Stomach (tissue), 9 donors: ENCODE measurements around the gene MSTN. TPM values are rescaled to one million over a fixed set of nuclear protein-coding genes. Genes with fewer than 3 reads are reported as not detected.
"Not testable (repeated sequence)": the region's sequence is repeated elsewhere in the genome, so short reads cannot be mapped to it uniquely, and the experiment has no call there.

ENCODE experiments used
- DNase-seq, 2 donors: peaks; one replicate each; pipeline versions ENCODE4 v3.0.0 to v3.0.0-alpha.2; 2013 to 2019
- H3K27ac ChIP-seq, 5 donors: fragments of 200-600 bp in 4 of 5; sonication (generic) in 4 of 5; one replicate each; pipeline ENCODE4 v1.5.1; 2013 to 2019; ENCODE audit warnings: mild to moderate bottlenecking in 1 of 5, moderate library complexity in 1 of 5
- H3K27me3 ChIP-seq, 3 donors: fragments of 200-600 bp; sonication (generic); one replicate each; pipeline ENCODE4 v1.5.1; 2017 to 2019; ENCODE audit warnings: mixed run types in 1 of 3
- H3K36me3 ChIP-seq, 4 donors: fragments of 200-600 bp; sonication (generic); 1 replicate in 3 of 4; 2 replicates in 1 of 4; pipeline ENCODE4 v1.5.1; 2016 to 2019
- H3K4me1 ChIP-seq, 4 donors: fragments of 200-600 bp; sonication (generic); one replicate each; pipeline ENCODE4 v1.5.1; 2016 to 2019
- H3K4me3 ChIP-seq, 4 donors: fragments of 200-600 bp; sonication (generic) in 3 of 4; one replicate each; pipeline ENCODE4 v1.5.1; 2016 to 2019; ENCODE audit warnings: mild to moderate bottlenecking in 1 of 4
- H3K9me3 ChIP-seq, 4 donors: fragments of 200-600 bp; sonication (generic); one replicate each; pipeline ENCODE4 v1.5.1; 2016 to 2019
- CTCF ChIP-seq, 7 experiments: fragments of 450-650 bp in 4 of 7; fragments of 200-600 bp in 3 of 7; sonication (generic) in 3 of 7; IDR thresholded peaks; one replicate each; pipeline ENCODE4 v1.5.1; 2016 to 2019; ENCODE audit warnings: antibody characterized with exemption in 7 of 7, control low read depth in 2 of 7, mild to moderate bottlenecking in 1 of 7
- EP300 ChIP-seq: sonication (generic); formaldehyde crosslinking; IDR thresholded peaks from one replicate; pipeline ENCODE4 v1.6.1; 2017; ENCODE audit warnings: antibody characterized with exemption
- POLR2A ChIP-seq, 4 donors: fragments of 450-650 bp; IDR thresholded peaks; one replicate each; pipeline ENCODE4 v1.6.1; 2016; ENCODE audit warnings: antibody characterized with exemption in 4 of 4, control low read depth in 2 of 4, mild to moderate bottlenecking in 1 of 4, moderate library complexity in 1 of 4
- POLR2AphosphoS5 ChIP-seq, 3 donors: sonication (generic); formaldehyde crosslinking; IDR thresholded peaks; one replicate each; pipeline ENCODE4 v1.6.1; 2016; ENCODE audit warnings: antibody characterized with exemption in 3 of 3
- WGBS, 5 donors: extraction: QIAGEN DNeasy Blood & Tissue Kit in 3 of 5; methylation state at CpG; one replicate each; pipeline versions ENCODE4 v1.1.5 to v1.1.7; 2013 to 2018; 5-methylcytosine and 5-hydroxymethylcytosine counted together
- intact Hi-C: fragments of 100-400 bp; cut with DNase I; formaldehyde crosslinking; loops from one replicate; pipeline ENCODE4 v1.15.1; 2023; ENCODE audit warnings: low total_unique reads
- polyA plus RNA-seq, 3 donors: library from polyadenylated mRNA; stranded (reverse); fragments of 200-250 nt; gene quantifications; one replicate each; pipeline ENCODE4 v1.2.3, GENCODE V29; 2013
- total RNA-seq, 5 donors: library from RNA; depleted of rRNA; stranded (reverse); fragments of >200 nt; gene quantifications; one replicate each; pipeline versions ENCODE4 v1.1.0 to v1.2.3, GENCODE V29; 2014 to 2016
- donor health status: healthy with polysubstance abuse.
- donor health status: Bipolar disorder and iron deficiency.
- donor health status: healthy.

Gene MSTN
- total and polyA plus RNA-seq, 8 donors, result 0.45 to 2.0 (median 0.46) TPM; not detected in 5

GRCh38 chr2:190036071-190036470, 26.5 kb downstream of the MSTN start:
- H3K27ac ChIP-seq, result no peak overlapping the region
- 62 to 84% (median 78%) methylated on average over 2 of the region's 2 CpGs for WGBS, 5 donors

GRCh38 chr2:190034417-190034816, 28.1 kb downstream of the MSTN start:
- H3K36me3 ChIP-seq, H3K27ac ChIP-seq, DNase-seq, H3K27me3 ChIP-seq, H3K4me1 ChIP-seq, H3K4me3 ChIP-seq, intact Hi-C loops, H3K9me3 ChIP-seq: not testable (repeated sequence)
- WGBS, 5 donors, result 86 to 92% (median 87%) methylated on average over 10 of the region's 10 CpGs

More at GRCh38 chr2:190036071-190036470, 26.5 kb downstream of the MSTN start:
- no peaks in the 10 kb centered on the region for H3K9me3 ChIP-seq
- no peak for DNase-seq
- H3K36me3 ChIP-seq, result no peaks in the 10 kb centered on the region
- TF ChIP-seq POLR2A (IDR thresholded peaks at IDR 0.05) (no peak), CTCF (IDR thresholded peaks at IDR 0.05) (no peak), POLR2AphosphoS5 (IDR thresholded peaks at IDR 0.05) (no peak), EP300 (no peak)
- no peaks in the 10 kb centered on the region for H3K4me1 ChIP-seq
- no peak overlapping the region for H3K4me3 ChIP-seq
- H3K27me3 ChIP-seq, result no peaks in the 10 kb centered on the region
- intact Hi-C loops, result no loop called here

DNA sequence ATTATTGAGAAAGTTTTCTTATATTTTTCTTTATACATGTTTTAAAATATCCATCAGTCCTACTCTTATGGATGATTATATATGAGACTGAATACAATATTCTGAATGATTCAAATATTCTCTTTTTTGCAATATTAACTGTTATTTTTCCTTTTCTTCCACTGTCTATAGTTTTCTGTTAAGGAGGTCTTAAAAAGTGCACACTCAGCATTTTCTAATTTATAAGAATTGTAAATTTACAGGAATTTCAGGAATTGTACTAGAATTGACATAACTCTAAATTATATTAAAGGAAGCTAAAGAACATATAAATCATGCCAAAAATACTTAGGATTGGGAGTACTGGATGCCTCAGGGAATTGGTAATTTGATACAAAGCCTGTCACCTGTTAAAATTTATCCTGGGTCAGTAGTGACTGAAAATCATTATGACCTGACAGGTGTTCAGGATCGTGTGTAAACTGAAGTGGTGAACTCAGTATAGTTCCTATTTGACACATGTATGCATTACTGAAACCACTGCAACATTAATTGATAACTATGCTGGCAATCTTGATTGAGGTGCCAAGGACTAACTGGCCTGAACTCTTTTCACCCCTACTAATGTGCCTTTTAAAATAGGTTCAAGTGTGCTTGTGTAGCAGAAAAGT, 30.4 kb downstream of the MSTN start:
- intact Hi-C loops, result no loop called here
- no peak for TF ChIP-seq EP300
- no peak for TF ChIP-seq POLR2AphosphoS5 (IDR thresholded peaks at IDR 0.05)
- no peak for TF ChIP-seq CTCF (IDR thresholded peaks at IDR 0.05)
- TF ChIP-seq POLR2A (IDR thresholded peaks at IDR 0.05), result no peak
- WGBS, 5 donors, result 12 to 37% (median 21%) methylated on average over 1 of the region's 1 CpG

GRCh38 chr2:190023860-190024259, 38.7 kb downstream of the MSTN start:
- DNase-seq, result peak in 1 of 2 donors; percentile 67
- intact Hi-C loops, result no loop called here
- Histone ChIP-seq H3K9me3 (peaks cover 0 to 3% (median 0%) of the 10 kb centered on the region in 4 donors), H3K27ac (no peak overlapping the region), H3K4me1 (no peaks in the 10 kb centered on the region), H3K27me3 (no peaks in the 10 kb centered on the region), H3K4me3 (no peak overlapping the region), H3K36me3 (no peaks in the 10 kb centered on the region)
- TF ChIP-seq POLR2A (IDR thresholded peaks at IDR 0.05), result no peak
- peak in 4 of 7 experiments; percentile 5 to 46 (median 32) for TF ChIP-seq CTCF (IDR thresholded peaks at IDR 0.05)
- TF ChIP-seq EP300, result no peak
- TF ChIP-seq POLR2AphosphoS5 (IDR thresholded peaks at IDR 0.05), result no peak
- 19 to 31% (median 28%) methylated on average over 5 of the region's 5 CpGs for WGBS, 5 donors

More for the DNA sequence above, 30.4 kb downstream of the MSTN start:
- Histone ChIP-seq H3K36me3 (no peaks in the 10 kb centered on the region), H3K27me3 (no peaks in the 10 kb centered on the region), H3K9me3 (no peaks in the 10 kb centered on the region), H3K27ac (no peak overlapping the region), H3K4me1 (no peaks in the 10 kb centered on the region), H3K4me3 (no peak overlapping the region)
- DNase-seq, result no peak

DNA sequence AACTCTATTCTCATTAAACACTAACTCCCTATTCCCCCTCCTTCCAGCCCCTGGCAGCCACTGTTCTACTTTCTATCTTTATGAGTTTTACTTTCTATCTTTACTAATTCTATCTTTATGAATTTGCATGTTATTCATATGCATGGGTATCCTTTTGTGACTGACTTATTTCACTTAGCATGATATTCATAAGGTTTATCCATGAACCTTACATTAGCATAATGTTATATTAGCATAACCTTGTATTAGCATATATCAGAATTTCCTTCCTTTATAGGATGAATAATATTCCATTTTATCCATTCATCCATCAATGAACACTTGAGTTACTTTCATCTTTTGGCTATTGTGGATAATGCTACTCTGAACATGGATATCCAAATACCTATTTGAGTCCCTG, 41.8 kb downstream of the MSTN start:
- no peak for TF ChIP-seq POLR2AphosphoS5 (IDR thresholded peaks at IDR 0.05)
- TF ChIP-seq CTCF (IDR thresholded peaks at IDR 0.05), result no peak
- no peak for TF ChIP-seq EP300
- no peak for TF ChIP-seq POLR2A (IDR thresholded peaks at IDR 0.05)
- no peaks in the 10 kb centered on the region for H3K4me1 ChIP-seq
- H3K27ac ChIP-seq, result no peak overlapping the region
- peaks cover 0 to 34% (median 15%) of the 10 kb centered on the region in 4 donors for H3K9me3 ChIP-seq
- intact Hi-C loops, result no loop called here
- no peak overlapping the region for H3K4me3 ChIP-seq
- no peaks in the 10 kb centered on the region for H3K27me3 ChIP-seq
- no peaks in the 10 kb centered on the region for H3K36me3 ChIP-seq
- no peak for DNase-seq
